A673 (cell line): ENCODE results near the gene DAB2IP. TPM values are rescaled to one million over a fixed set of nuclear protein-coding genes. Genes with fewer than 3 reads are reported as not detected.
A peak's percentile ranks its signal among the peaks of the same experiment; 100 is the strongest.

Experiments used
- BruUV-seq: library from RNA; stranded (reverse); fragments of 400-500 nt; replicated peaks from 2 replicates; lab custom pipeline; 2021; lab: Mats Ljungman, UMichigan
- CTCF ChIA-PET: fragments of 300-600 bp; sonication (Branson Sonifier 250); formaldehyde crosslinking; loops from one replicate; lab custom pipeline; 2022; ENCODE audit warnings: antibody characterized with exemption; lab: Charles Lee
- POLR2A ChIA-PET: fragments of 300-600 bp; sonication (Branson Sonifier 250); formaldehyde crosslinking; loops from one replicate; lab custom pipeline; 2022; ENCODE audit warnings: antibody characterized with exemption; ENCODE audit not compliant: low non-redundant PET; lab: Charles Lee
- DNase-seq: peaks from one replicate; pipeline ENCODE4 v3.0.0-alpha.2; 2015; ENCODE audit warnings: low spot score
- H3K27ac ChIP-seq: fragments of 200-600 bp; sonication (generic); 2 replicates; pipeline ENCODE4 v1.5.1; 2016; ENCODE audit warnings: mixed run types, low read depth, mild to moderate bottlenecking, mixed read lengths, antibody characterized with exemption, low read length; ENCODE audit not compliant: poor library complexity, severe bottlenecking
- H3K27me3 ChIP-seq: fragments of 200-600 bp; sonication (generic); replicated peaks from 2 replicates; pipeline ENCODE4 v1.6.1; 2017; ENCODE audit warnings: mixed run types, low read depth, mild to moderate bottlenecking, mixed read lengths, antibody characterized with exemption, low read length; ENCODE audit not compliant: insufficient read depth, poor library complexity
- H3K36me3 ChIP-seq: fragments of 200-600 bp; sonication (generic); 2 replicates; pipeline ENCODE4 v1.6.1; 2016; ENCODE audit warnings: mixed run types, mild to moderate bottlenecking, mixed read lengths, antibody characterized with exemption, low read length; ENCODE audit not compliant: insufficient read depth, poor library complexity, severe bottlenecking
- H3K4me1 ChIP-seq: fragments of 200-600 bp; sonication (generic); 2 replicates; pipeline ENCODE4 v1.6.1; 2017; ENCODE audit warnings: mixed run types, mild to moderate bottlenecking, mixed read lengths, antibody characterized with exemption, low read length; ENCODE audit not compliant: insufficient read depth, poor library complexity, severe bottlenecking
- H3K4me3 ChIP-seq: fragments of 200-600 bp; sonication (generic); 2 replicates; pipeline ENCODE4 v1.5.1; 2016; ENCODE audit warnings: low read depth, mixed run types, mild to moderate bottlenecking, mixed read lengths, low read length; ENCODE audit not compliant: poor library complexity, severe bottlenecking
- H3K9me3 ChIP-seq: fragments of 200-600 bp; sonication (generic); 2 replicates; pipeline ENCODE4 v1.6.1; 2016; ENCODE audit warnings: mixed run types, low read depth, mild to moderate bottlenecking, mixed read lengths, antibody characterized with exemption, low read length; ENCODE audit not compliant: poor library complexity, severe bottlenecking
- CTCF ChIP-seq: fragments of 300-800, 200-600 bp; sonication (generic); conservative IDR thresholded peaks from 2 replicates; pipeline ENCODE4 v1.5.1; 2017; ENCODE audit warnings: low read depth, mild to moderate bottlenecking, antibody characterized with exemption, low read length, moderate library complexity, mixed read lengths
- EZH2 ChIP-seq: fragments of 200-600 bp; sonication (generic); IDR thresholded peaks from 2 replicates; pipeline ENCODE4 v1.6.1; 2017; ENCODE audit warnings: borderline replicate concordance, low read depth, mild to moderate bottlenecking, mixed read lengths, antibody characterized with exemption, low read length; ENCODE audit not compliant: poor library complexity, severe bottlenecking
- intact Hi-C: fragments of 100-400 bp; cut with micrococcal nuclease; formaldehyde crosslinking; loops from one replicate; pipeline ENCODE4 v1.10.0; 2022; ENCODE audit not compliant: unreplicated experiment
- total RNA-seq: library from RNA; stranded (reverse); gene quantifications from 2 replicates; pipeline ENCODE4 v1.2.3, GENCODE V29; 2021

The DAB2IP gene
- total RNA-seq, 1 experiment from 2014 or later: 34.5 TPM

GRCh38 chr9:121700832-121701419 is 49.5 kb downstream of the DAB2IP start:
- ChIA-PET CTCF (no interaction called here), POLR2A (no interaction called here)
- no peak for TF ChIP-seq EZH2
- TF ChIP-seq CTCF: no peak
- H3K27ac ChIP-seq: no peak overlapping the region
- intact Hi-C loops: no loop called here
- no peaks in the 10 kb centered on the region for H3K36me3 ChIP-seq
- H3K4me1 ChIP-seq: peaks cover 10% of the 10 kb centered on the region
- no TSS peak for BruUV-seq
- H3K4me3 ChIP-seq: no peak overlapping the region
- H3K9me3 ChIP-seq: no peaks in the 10 kb centered on the region
- DNase-seq: no peak
- H3K27me3 ChIP-seq: no peaks in the 10 kb centered on the region

GRCh38 chr9:121701736-121702261 is 50.4 kb downstream of the DAB2IP start:
- peaks cover 10% of the 10 kb centered on the region for H3K4me1 ChIP-seq
- H3K27ac ChIP-seq: no peak overlapping the region
- CTCF ChIA-PET: no interaction called here
- no peaks in the 10 kb centered on the region for H3K9me3 ChIP-seq
- no peak for DNase-seq
- no peaks in the 10 kb centered on the region for H3K36me3 ChIP-seq
- intact Hi-C loops: no loop called here
- TF ChIP-seq EZH2: no peak
- POLR2A ChIA-PET: no interaction called here
- H3K4me3 ChIP-seq: no peak overlapping the region
- no TSS peak for BruUV-seq
- H3K27me3 ChIP-seq: no peaks in the 10 kb centered on the region

GRCh38 chr9:121703014-121703734 is 51.7 kb downstream of the DAB2IP start:
- Histone ChIP-seq H3K27ac (no peak overlapping the region), H3K4me3 (no peak overlapping the region), H3K36me3 (no peaks in the 10 kb centered on the region), H3K27me3 (no peaks in the 10 kb centered on the region), H3K4me1 (peaks cover 10% of the 10 kb centered on the region), H3K9me3 (no peaks in the 10 kb centered on the region)
- intact Hi-C loops: no loop called here
- no peak for TF ChIP-seq EZH2
- peak; percentile 25; the same call in 1 of the 2 replicates for TF ChIP-seq CTCF
- DNase-seq: no peak
- BruUV-seq: no TSS peak
- CTCF ChIA-PET: no interaction called here
- POLR2A ChIA-PET: no interaction called here
